Natural killer cell (primary cell): ENCODE results near the gene PRUNE1. TPM values are rescaled to one million over a fixed set of nuclear protein-coding genes. Genes with fewer than 3 reads are reported as not detected.
A peak's percentile ranks its signal among the peaks of the same experiment; 100 is the strongest.

Experiments
- ATAC-seq, 3 donors: fragments of 150-1000 bp in 2 of 3; fragments of 200-7000 bp in 1 of 3; cut with Tn5 transposase; 1 replicate in 1 of 3; 2 replicates in 2 of 3; pipeline ENCODE4 v1.10.0; 2021; ENCODE audit warnings: mild to moderate bottlenecking in 2 of 3, moderate library complexity in 2 of 3
- DNase-seq, 2 donors: peaks; one replicate each; pipeline versions ENCODE4 v3.0.0 to v3.0.0-alpha.2; 2013 to 2021; ENCODE audit warnings: mixed read lengths in 1 of 2
- H3K27ac ChIP-seq: one replicate; pipeline ENCODE4 v1.5.1; 2013; ENCODE audit warnings: mild to moderate bottlenecking, low read length
- H3K27me3 ChIP-seq: one replicate; pipeline ENCODE4 v1.6.1; 2013; ENCODE audit warnings: low read length; ENCODE audit not compliant: control insufficient read depth, insufficient read depth
- H3K36me3 ChIP-seq: one replicate; pipeline ENCODE4 v1.6.1; 2013; ENCODE audit warnings: low read length; ENCODE audit not compliant: control insufficient read depth, insufficient read depth
- H3K4me1 ChIP-seq: one replicate; pipeline ENCODE4 v1.6.1; 2013; ENCODE audit warnings: low read length; ENCODE audit not compliant: control insufficient read depth, insufficient read depth
- H3K4me3 ChIP-seq: one replicate; pipeline ENCODE4 v1.5.1; 2013; ENCODE audit warnings: low read length
- H3K9me3 ChIP-seq: one replicate; pipeline ENCODE4 v1.6.1; 2013; ENCODE audit warnings: low read length; ENCODE audit not compliant: control insufficient read depth, insufficient read depth
- H3K27ac Mint-ChIP-seq, 2 donors: one replicate each; pipeline ENCODE4 v1.8.0; 2022; ENCODE audit warnings: mild to moderate bottlenecking in 2 of 2, mixed read lengths in 2 of 2, moderate library complexity in 1 of 2
- H3K27me3 Mint-ChIP-seq, 2 donors: one replicate each; pipeline ENCODE4 v1.8.0; 2022; ENCODE audit warnings: low read depth in 2 of 2, mixed read lengths in 2 of 2
- H3K36me3 Mint-ChIP-seq: one replicate; pipeline ENCODE4 v1.8.0; 2022; ENCODE audit warnings: mixed read lengths
- H3K4me1 Mint-ChIP-seq, 2 donors: one replicate each; pipeline ENCODE4 v1.8.0; 2022; ENCODE audit warnings: mixed read lengths in 2 of 2
- H3K4me3 Mint-ChIP-seq: one replicate; pipeline ENCODE4 v1.8.0; 2022; ENCODE audit warnings: mild to moderate bottlenecking, moderate library complexity, mixed read lengths
- H3K9me3 Mint-ChIP-seq, 2 donors: one replicate each; pipeline ENCODE4 v1.8.0; 2022; ENCODE audit warnings: mixed read lengths in 2 of 2
- WGBS: methylation state at CpG from one replicate; pipeline ENCODE4 v1.1.7; 2013; ENCODE audit warnings: missing lambda C conversion rate; ENCODE audit not compliant: insufficient coverage; 5-methylcytosine and 5-hydroxymethylcytosine counted together
- intact Hi-C: fragments of 100-400 bp; cut with micrococcal nuclease; formaldehyde crosslinking; loops from one replicate; pipeline ENCODE4 v1.14.2; 2022
- total RNA-seq, 4 donors: library from RNA; stranded (reverse); fragments of 120-200 nt in 1 of 4; gene quantifications; one replicate each; pipeline versions ENCODE4 v1.2.3 to v1.2.4, GENCODE V29; 2013 to 2022
- TF ChIP-seq, protein P1 (sequence below): fragments of 200-600 bp; IDR thresholded peaks from one replicate; pipeline ENCODE4 v1.8.0; 2022; ENCODE audit warnings: antibody characterized with exemption

The PRUNE1 gene
- total RNA-seq, 3 donors from 2014 or later (not counting 1 experiment from before 2014, with no cell fraction given): 11.4 to 14.1 (median 13.5) TPM

- H3K27me3 Mint-ChIP-seq: no peaks in the 10 kb centered on the region
Observed at GRCh38 chr1:151037032-151037431, 28.8 kb downstream of the PRUNE1 start.

DNA sequence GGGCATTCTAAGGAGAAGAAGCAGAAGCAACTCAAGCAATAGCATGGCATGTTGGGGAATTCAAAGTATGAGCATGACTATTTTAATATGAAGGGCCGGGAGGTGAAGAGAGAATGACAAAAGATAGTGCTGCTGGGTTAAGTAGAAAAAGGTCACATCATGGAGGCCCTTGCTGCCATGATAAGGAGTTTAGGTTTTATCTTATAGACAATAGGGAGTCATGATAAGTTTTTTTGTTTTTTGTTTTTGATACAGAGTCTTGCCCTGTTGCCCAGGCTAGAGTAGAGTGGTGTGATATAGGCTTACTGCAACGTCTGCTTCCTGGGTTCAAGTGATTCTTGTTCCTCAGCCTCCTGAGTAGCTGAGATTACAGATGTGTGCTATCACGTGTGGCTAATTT is 31.3 kb downstream of the PRUNE1 start:
- Mint-ChIP-seq H3K27ac (no peak overlapping the region), H3K9me3 (no peaks in the 10 kb centered on the region), H3K4me1 (no peaks in the 10 kb centered on the region), H3K36me3 (peaks cover 6% of the 10 kb centered on the region), H3K4me3 (no peak overlapping the region), H3K27me3 (no peaks in the 10 kb centered on the region)
- Histone ChIP-seq H3K4me1 (no peaks in the 10 kb centered on the region), H3K9me3 (no peaks in the 10 kb centered on the region), H3K27ac (no peak overlapping the region), H3K27me3 (no peaks in the 10 kb centered on the region), H3K4me3 (no peak overlapping the region), H3K36me3 (no peaks in the 10 kb centered on the region)
- DNase-seq (no peak), ATAC-seq (no peak)
- TF ChIP-seq, protein P1, sequence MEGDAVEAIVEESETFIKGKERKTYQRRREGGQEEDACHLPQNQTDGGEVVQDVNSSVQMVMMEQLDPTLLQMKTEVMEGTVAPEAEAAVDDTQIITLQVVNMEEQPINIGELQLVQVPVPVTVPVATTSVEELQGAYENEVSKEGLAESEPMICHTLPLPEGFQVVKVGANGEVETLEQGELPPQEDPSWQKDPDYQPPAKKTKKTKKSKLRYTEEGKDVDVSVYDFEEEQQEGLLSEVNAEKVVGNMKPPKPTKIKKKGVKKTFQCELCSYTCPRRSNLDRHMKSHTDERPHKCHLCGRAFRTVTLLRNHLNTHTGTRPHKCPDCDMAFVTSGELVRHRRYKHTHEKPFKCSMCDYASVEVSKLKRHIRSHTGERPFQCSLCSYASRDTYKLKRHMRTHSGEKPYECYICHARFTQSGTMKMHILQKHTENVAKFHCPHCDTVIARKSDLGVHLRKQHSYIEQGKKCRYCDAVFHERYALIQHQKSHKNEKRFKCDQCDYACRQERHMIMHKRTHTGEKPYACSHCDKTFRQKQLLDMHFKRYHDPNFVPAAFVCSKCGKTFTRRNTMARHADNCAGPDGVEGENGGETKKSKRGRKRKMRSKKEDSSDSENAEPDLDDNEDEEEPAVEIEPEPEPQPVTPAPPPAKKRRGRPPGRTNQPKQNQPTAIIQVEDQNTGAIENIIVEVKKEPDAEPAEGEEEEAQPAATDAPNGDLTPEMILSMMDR: no peak
- whole genome bisulfite sequencing: 90% methylated on average over 3 of the region's 3 CpGs
- intact Hi-C loops: no loop called here

More at GRCh38 chr1:151037032-151037431, 28.8 kb downstream of the PRUNE1 start:
- no peak overlapping the region for H3K4me3 ChIP-seq
- H3K4me3 Mint-ChIP-seq: no peak overlapping the region
- ATAC-seq (no peak), DNase-seq (no peak)
- 91% methylated on average over 5 of the region's 6 CpGs for WGBS
- no peaks in the 10 kb centered on the region for H3K4me1 Mint-ChIP-seq
- peaks cover 11% of the 10 kb centered on the region for H3K36me3 Mint-ChIP-seq
- H3K27ac ChIP-seq: no peak overlapping the region
- no peaks in the 10 kb centered on the region for H3K9me3 Mint-ChIP-seq
- TF ChIP-seq, protein P1: no peak
- no peaks in the 10 kb centered on the region for H3K9me3 ChIP-seq
- H3K27me3 ChIP-seq: no peaks in the 10 kb centered on the region
- intact Hi-C loops: no loop called here
- H3K27ac Mint-ChIP-seq: no peak overlapping the region
- H3K36me3 ChIP-seq: peaks cover 9% of the 10 kb centered on the region
- no peaks in the 10 kb centered on the region for H3K4me1 ChIP-seq

DNA sequence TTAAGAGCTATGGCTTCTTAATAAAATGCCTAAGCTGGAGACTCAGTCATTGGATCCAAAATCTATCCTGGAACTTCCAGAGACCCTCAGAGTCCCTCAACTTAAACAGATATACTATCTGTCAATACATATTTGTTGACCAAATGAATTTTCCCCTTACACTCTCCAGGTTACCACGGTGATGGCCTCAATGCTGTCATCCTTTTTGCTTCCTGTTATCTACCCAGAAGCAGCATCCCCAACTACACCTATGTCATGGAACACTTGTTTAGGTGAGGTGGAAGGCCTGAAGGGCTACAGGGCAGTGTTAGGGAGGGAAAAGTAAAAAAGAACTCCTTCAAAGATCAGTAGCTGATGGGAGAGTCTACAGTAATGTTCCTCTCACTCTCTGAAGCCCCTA is 34.9 kb downstream of the PRUNE1 start:
- Mint-ChIP-seq H3K4me1 (peaks cover 16 to 26% of the 10 kb centered on the region in 2 donors), H3K27me3 (no peaks in the 10 kb centered on the region), H3K27ac (no peak overlapping the region), H3K9me3 (no peaks in the 10 kb centered on the region), H3K36me3 (no peaks in the 10 kb centered on the region), H3K4me3 (no peak overlapping the region)
- WGBS: 100% methylated on average over 1 of the region's 1 CpG
- no peaks in the 10 kb centered on the region for H3K9me3 ChIP-seq
- H3K36me3 ChIP-seq: no peaks in the 10 kb centered on the region
- peaks cover 10% of the 10 kb centered on the region for H3K4me1 ChIP-seq
- ATAC-seq (no peak), DNase-seq (peak in 1 of 2 donors; percentile 32)
- no peaks in the 10 kb centered on the region for H3K27me3 ChIP-seq
- H3K27ac ChIP-seq: no peak overlapping the region
- intact Hi-C loops: no loop called here
- no peak overlapping the region for H3K4me3 ChIP-seq
- TF ChIP-seq, protein P1: no peak

DNA sequence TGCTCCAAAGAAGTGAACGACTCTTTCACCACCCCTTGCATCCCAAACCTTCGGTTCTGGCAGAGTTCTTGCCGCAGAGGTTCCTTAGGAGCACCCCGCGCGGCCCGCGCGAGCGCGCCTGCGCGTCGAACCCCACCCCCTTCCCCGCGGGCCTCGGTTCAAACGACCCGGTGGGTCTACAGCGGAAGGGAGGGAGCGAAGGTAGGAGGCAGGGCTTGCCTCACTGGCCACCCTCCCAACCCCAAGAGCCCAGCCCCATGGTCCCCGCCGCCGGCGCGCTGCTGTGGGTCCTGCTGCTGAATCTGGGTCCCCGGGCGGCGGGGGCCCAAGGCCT is 39.3 kb downstream of the PRUNE1 start, which contains the start of gene C1orf56:
Gene C1orf56 (plus strand): TSS at position 161 of the 334 bp plus-strand sequence. CDS start 97 bp downstream, at position 258.
- peak within 1 kb of the TSS; percentile 98 to 99 for H3K27ac Mint-ChIP-seq
- intact Hi-C loops: no loop called here
- H3K9me3 Mint-ChIP-seq: no peaks in the 10 kb centered on the region
- TF ChIP-seq, protein P1: no peak
- ATAC-seq (peak; percentile 53 to 66 (median 56)), DNase-seq (peak; percentile 49 to 79)
- H3K27me3 Mint-ChIP-seq: no peaks in the 10 kb centered on the region
- Histone ChIP-seq H3K27me3 (no peaks in the 10 kb centered on the region), H3K27ac (peak within 1 kb of the TSS; percentile 87), H3K36me3 (peaks cover 18% of the 10 kb centered on the region), H3K4me1 (peaks cover 25% of the 10 kb centered on the region), H3K9me3 (no peaks in the 10 kb centered on the region), H3K4me3 (peak within 1 kb of the TSS; percentile 93)
- peak within 1 kb of the TSS; percentile 96 for H3K4me3 Mint-ChIP-seq
- peaks cover 8% of the 10 kb centered on the region for H3K36me3 Mint-ChIP-seq
- WGBS: 0% methylated on average over 29 of the region's 29 CpGs
- H3K4me1 Mint-ChIP-seq: peaks cover 52 to 54% of the 10 kb centered on the region in 2 donors
